HepG2 (cell line): ENCODE measurements around the gene CYP46A1. TPM values are rescaled to one million over a fixed set of nuclear protein-coding genes. Genes with fewer than 3 reads are reported as not detected.

ENCODE experiments used
- ATAC-seq: fragments of 200-7000 bp; cut with Tn5 transposase; 3 replicates; pipeline ENCODE4 v1.9.1; 2020; ENCODE audit warnings: mild to moderate bottlenecking, moderate library complexity
- BruUV-seq: library from RNA; stranded (reverse); fragments of 400-500 nt; replicated peaks from 2 replicates; lab custom pipeline; 2021; lab: Mats Ljungman, UMichigan
- CTCF ChIA-PET: fragments of 300-600 bp; formaldehyde crosslinking; extraction: SDS; loops from one replicate; lab custom pipeline; 2021; ENCODE audit warnings: low total read pairs, inconsistent platforms, low intra/inter-chr PET ratio; lab: Yijun Ruan, JAX
- POLR2A ChIA-PET: fragments of 350-600 bp; sonication (Branson Sonifier 250); formaldehyde crosslinking; loops from one replicate; lab custom pipeline; 2020; ENCODE audit warnings: antibody characterized with exemption, inconsistent platforms; lab: Yijun Ruan, JAX
- DNase-seq: peaks from one replicate; pipeline ENCODE4 v3.0.0-alpha.2; 2015; ENCODE audit warnings: low spot score
- FAIRE-seq: peaks from 3 replicates; lab custom pipeline; 2011; peaks lifted over from hg19 to GRCh38; lab: Jason Lieb, UNC
- H2AFZ ChIP-seq: one replicate; pipeline ENCODE4 v1.6.1; 2011; ENCODE audit warnings: low read length, inconsistent platforms
- H3K27ac ChIP-seq: fragments of 300-600 bp; 3 replicates; pipeline ENCODE4 v1.8.0; 2011; ENCODE audit warnings: mixed run types, mild to moderate bottlenecking, mixed read lengths, low read length, inconsistent platforms; ENCODE audit not compliant: insufficient read depth; ENCODE audit errors: extremely low read length
- H3K27me3 ChIP-seq, 2 experiments: fragments of 200-600 bp in 1 of 2; 2 replicates in 1 of 2; 3 replicates in 1 of 2; pipeline versions ENCODE4 v1.6.0 to v1.8.0; 2011; ENCODE audit warnings: low read length in 2 of 2, mild to moderate bottlenecking in 2 of 2, moderate library complexity in 2 of 2, inconsistent platforms in 1 of 2; ENCODE audit not compliant: insufficient read depth in 2 of 2, control insufficient read depth in 1 of 2
- H3K36me3 ChIP-seq, 2 experiments: fragments of 200-600 bp in 1 of 2; replicated peaks in 1 of 2; 2 replicates in 1 of 2; 3 replicates in 1 of 2; pipeline versions ENCODE4 v1.5.1 to v1.8.0; 2011; ENCODE audit warnings: low read length in 2 of 2, inconsistent platforms in 1 of 2; ENCODE audit not compliant: insufficient read depth in 2 of 2, control insufficient read depth in 1 of 2
- H3K4me1 ChIP-seq: 2 replicates; pipeline ENCODE4 v1.5.1; 2012; ENCODE audit warnings: low read length, inconsistent platforms; ENCODE audit not compliant: insufficient read depth
- H3K4me2 ChIP-seq: 2 replicates; pipeline ENCODE4 v1.6.0; 2011; ENCODE audit warnings: low read depth, low read length, inconsistent platforms
- H3K4me3 ChIP-seq, 3 experiments: fragments of 200-600 bp in 1 of 3; sonication (generic), shearing (Covaris generic) in 1 of 3; replicated peaks in 1 of 3; 2 replicates each; pipeline ENCODE4 v1.5.1; 2011 to 2016; ENCODE audit warnings: low read length in 3 of 3, inconsistent platforms in 2 of 3, low read depth in 2 of 3, mild to moderate bottlenecking in 2 of 3, control low read depth in 1 of 3, mixed read lengths in 1 of 3; ENCODE audit not compliant: insufficient read depth in 1 of 3
- H3K79me2 ChIP-seq: one replicate; pipeline ENCODE4 v1.6.1; 2011; ENCODE audit warnings: low read length, inconsistent platforms; ENCODE audit not compliant: insufficient read depth
- H3K9ac ChIP-seq: 2 replicates; pipeline ENCODE4 v1.6.0; 2011; ENCODE audit warnings: mild to moderate bottlenecking, low read depth, low read length, inconsistent platforms; ENCODE audit not compliant: insufficient read depth
- H3K9me3 ChIP-seq: 2 replicates; pipeline ENCODE4 v1.5.1; 2012; ENCODE audit warnings: mild to moderate bottlenecking, low read length
- H4K20me1 ChIP-seq: 2 replicates; pipeline ENCODE4 v1.6.0; 2011; ENCODE audit warnings: inconsistent platforms, mild to moderate bottlenecking, low read length, moderate library complexity; ENCODE audit not compliant: insufficient read depth
- HDAC2 ChIP-seq: sonication (generic); formaldehyde crosslinking; IDR thresholded peaks from 2 replicates; pipeline ENCODE4 v1.4.0; 2020; ENCODE audit warnings: missing genetic modification reagents
- HOXA5 ChIP-seq: sonication (generic); formaldehyde crosslinking; IDR thresholded peaks from 2 replicates; pipeline ENCODE4 v1.4.0; 2020; ENCODE audit warnings: missing genetic modification reagents
- NFRKB ChIP-seq: fragments of 450-650 bp; IDR thresholded peaks from 2 replicates; pipeline ENCODE4 v1.6.1; 2017
- RBFOX2 ChIP-seq: fragments of 200-400 bp; formaldehyde crosslinking; IDR thresholded peaks from 2 replicates; pipeline ENCODE4 v1.6.1; 2017; ENCODE audit warnings: low read depth, mild to moderate bottlenecking, low read length
- ZFYVE20 ChIP-seq: sonication (generic); formaldehyde crosslinking; IDR thresholded peaks from 2 replicates; pipeline ENCODE4 v1.8.0; 2023; ENCODE audit warnings: low read depth, mild to moderate bottlenecking, moderate library complexity, missing genetic modification reagents, borderline replicate concordance
- ZNF672 ChIP-seq: sonication (generic); formaldehyde crosslinking; IDR thresholded peaks from 2 replicates; pipeline ENCODE4 v1.8.1; 2022; ENCODE audit warnings: missing genetic modification reagents
- ZSCAN12 ChIP-seq: sonication (generic); formaldehyde crosslinking; IDR thresholded peaks from 2 replicates; pipeline ENCODE4 v1.9.0; 2021; ENCODE audit warnings: mild to moderate bottlenecking, missing genetic modification reagents
- WGBS: methylation state at CpG from one replicate; pipeline ENCODE4 v1.1.6; 2017; ENCODE audit warnings: low lambda C conversion rate; 5-methylcytosine and 5-hydroxymethylcytosine counted together
- in situ Hi-C: cut with HindIII; loops from 2 replicates; pipeline ENCODE4 v1.10.0; 2017; ENCODE audit warnings: low pct_unique_long_range_greater_than_20kb; ENCODE audit not compliant: extremely low pct_ligation_motif_present
- intact Hi-C: fragments of 100-400 bp; cut with micrococcal nuclease; formaldehyde crosslinking; loops from one replicate; pipeline ENCODE4 v1.10.0; 2022; ENCODE audit not compliant: unreplicated experiment
- polyA plus RNA-seq, 8 experiments: library from polyadenylated mRNA; depleted of rRNA in 3 of 8; stranded (reverse) in 7 of 8; unstranded in 1 of 8; fragments of >200 nt; fragmentation: Illumina TruSeq in 4 of 8; extraction: Trizol in 4 of 8; gene quantifications; 2 replicates each; pipeline versions ENCODE4 v1.2.1 to v1.2.3, GENCODE V29; 2011 to 2016; ENCODE audit warnings: low read depth in 4 of 8, missing spikeins in 1 of 8, mixed read lengths in 1 of 8; ENCODE audit not compliant: insufficient read depth in 1 of 8
- total RNA-seq, 5 experiments: library from RNA; depleted of rRNA; stranded (reverse); fragments of >200 nt; fragmentation: Illumina TruSeq; extraction: Trizol; gene quantifications; 2 replicates each; pipeline ENCODE4 v1.2.3, GENCODE V29; 2016; ENCODE audit warnings: low read depth in 1 of 5
- TF ChIP-seq, protein P1 (sequence below): sonication (generic); formaldehyde crosslinking; IDR thresholded peaks from 2 replicates; pipeline ENCODE4 v1.4.0; 2020; ENCODE audit warnings: missing genetic modification reagents, borderline replicate concordance
- TF ChIP-seq, protein P2 (sequence below): sonication (generic); formaldehyde crosslinking; IDR thresholded peaks from 2 replicates; pipeline ENCODE4 v1.4.0; 2020; ENCODE audit warnings: missing genetic modification reagents
- TF ChIP-seq, protein P3 (sequence below): IDR thresholded peaks from 2 replicates; pipeline ENCODE4 v1.6.1; 2016

The CYP46A1 gene
- total and polyA plus RNA-seq, 2 of the 13 experiments (the other 11 are each of a cell fraction or from before 2014, with no cell fraction given): not detected

DNA sequence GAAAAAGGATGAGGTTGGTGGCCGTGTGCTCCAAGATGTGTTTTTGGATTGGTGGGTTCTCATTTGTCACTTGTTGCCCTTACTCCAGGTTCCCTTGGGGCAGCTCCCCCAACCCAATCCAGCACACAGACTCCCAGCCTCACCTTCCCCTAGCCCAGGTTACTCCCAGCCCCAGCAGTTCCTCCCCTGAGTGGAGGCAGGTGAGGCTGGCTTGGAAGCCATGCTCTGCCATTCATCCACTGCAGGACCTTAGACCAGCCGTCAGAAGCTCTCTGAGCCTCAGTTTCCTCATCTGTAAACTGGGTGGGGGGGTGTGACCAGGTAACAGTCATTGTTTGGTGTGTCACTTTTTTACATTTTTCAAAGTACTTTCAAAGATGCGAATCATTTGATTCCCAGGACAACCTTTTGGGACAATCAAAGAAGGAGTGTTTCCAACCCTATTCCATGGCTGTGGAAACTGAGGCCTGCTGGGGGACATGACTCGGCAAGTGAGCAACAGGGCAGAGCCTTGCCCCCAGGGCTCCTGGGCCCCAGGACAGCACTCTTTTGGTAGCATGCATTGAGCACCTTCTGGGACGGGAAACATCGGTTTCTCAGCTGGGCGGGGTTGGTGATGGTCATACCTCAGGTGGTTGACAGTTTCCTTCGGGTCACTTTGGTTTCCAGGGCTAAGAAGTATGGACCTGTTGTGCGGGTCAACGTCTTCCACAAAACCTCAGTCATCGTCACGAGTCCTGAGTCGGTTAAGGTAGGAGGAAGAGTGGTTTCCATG lies 7.2 kb downstream of the CYP46A1 start (continued):
- TF ChIP-seq, protein P1, sequence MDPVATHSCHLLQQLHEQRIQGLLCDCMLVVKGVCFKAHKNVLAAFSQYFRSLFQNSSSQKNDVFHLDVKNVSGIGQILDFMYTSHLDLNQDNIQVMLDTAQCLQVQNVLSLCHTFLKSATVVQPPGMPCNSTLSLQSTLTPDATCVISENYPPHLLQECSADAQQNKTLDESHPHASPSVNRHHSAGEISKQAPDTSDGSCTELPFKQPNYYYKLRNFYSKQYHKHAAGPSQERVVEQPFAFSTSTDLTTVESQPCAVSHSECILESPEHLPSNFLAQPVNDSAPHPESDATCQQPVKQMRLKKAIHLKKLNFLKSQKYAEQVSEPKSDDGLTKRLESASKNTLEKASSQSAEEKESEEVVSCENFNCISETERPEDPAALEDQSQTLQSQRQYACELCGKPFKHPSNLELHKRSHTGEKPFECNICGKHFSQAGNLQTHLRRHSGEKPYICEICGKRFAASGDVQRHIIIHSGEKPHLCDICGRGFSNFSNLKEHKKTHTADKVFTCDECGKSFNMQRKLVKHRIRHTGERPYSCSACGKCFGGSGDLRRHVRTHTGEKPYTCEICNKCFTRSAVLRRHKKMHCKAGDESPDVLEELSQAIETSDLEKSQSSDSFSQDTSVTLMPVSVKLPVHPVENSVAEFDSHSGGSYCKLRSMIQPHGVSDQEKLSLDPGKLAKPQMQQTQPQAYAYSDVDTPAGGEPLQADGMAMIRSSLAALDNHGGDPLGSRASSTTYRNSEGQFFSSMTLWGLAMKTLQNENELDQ: no peak
- TF ChIP-seq ZSCAN12 (CRISPR knock-in tag) (no peak), RBFOX2 (no peak)

DNA sequence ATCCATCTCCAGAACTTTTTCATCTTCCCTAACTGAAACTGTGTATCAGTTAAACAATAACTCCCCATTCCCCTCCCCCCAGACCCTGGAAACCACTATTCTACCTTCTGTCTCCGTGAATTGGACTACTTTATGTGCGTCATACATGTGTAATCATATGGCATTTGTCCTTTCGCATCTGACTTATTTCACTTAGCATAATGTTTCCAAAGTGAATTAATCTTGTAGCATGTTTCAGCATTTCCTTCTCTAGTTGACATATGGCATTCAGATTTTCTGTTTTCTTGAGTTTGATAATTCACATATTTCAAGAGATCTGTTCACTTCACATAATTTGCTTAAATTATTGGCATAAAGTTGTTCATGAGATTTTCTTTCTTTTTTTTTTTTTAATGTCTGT lies 9.8 kb downstream of the CYP46A1 start:
- POLR2A ChIA-PET: no interaction called here
- no TSS peak for BruUV-seq
- ATAC-seq (no peak), FAIRE-seq (no peak), DNase-seq (no peak)
- Histone ChIP-seq H3K79me2 (no peaks in the 10 kb centered on the region), H3K27ac (no peak overlapping the region), H3K4me1 (no peaks in the 10 kb centered on the region), H3K4me2 (no peak overlapping the region), H3K4me3 (no peak overlapping the region), H4K20me1 (no peaks in the 10 kb centered on the region), H2AFZ (no peak overlapping the region), H3K27me3 (no peaks in the 10 kb centered on the region; a peak in 1 of 5 replicates), H3K9me3 (no peaks in the 10 kb centered on the region), H3K9ac (no peak overlapping the region), H3K36me3 (no peaks in the 10 kb centered on the region)
- in situ Hi-C loops: no loop called here
- TF ChIP-seq, protein P2, sequence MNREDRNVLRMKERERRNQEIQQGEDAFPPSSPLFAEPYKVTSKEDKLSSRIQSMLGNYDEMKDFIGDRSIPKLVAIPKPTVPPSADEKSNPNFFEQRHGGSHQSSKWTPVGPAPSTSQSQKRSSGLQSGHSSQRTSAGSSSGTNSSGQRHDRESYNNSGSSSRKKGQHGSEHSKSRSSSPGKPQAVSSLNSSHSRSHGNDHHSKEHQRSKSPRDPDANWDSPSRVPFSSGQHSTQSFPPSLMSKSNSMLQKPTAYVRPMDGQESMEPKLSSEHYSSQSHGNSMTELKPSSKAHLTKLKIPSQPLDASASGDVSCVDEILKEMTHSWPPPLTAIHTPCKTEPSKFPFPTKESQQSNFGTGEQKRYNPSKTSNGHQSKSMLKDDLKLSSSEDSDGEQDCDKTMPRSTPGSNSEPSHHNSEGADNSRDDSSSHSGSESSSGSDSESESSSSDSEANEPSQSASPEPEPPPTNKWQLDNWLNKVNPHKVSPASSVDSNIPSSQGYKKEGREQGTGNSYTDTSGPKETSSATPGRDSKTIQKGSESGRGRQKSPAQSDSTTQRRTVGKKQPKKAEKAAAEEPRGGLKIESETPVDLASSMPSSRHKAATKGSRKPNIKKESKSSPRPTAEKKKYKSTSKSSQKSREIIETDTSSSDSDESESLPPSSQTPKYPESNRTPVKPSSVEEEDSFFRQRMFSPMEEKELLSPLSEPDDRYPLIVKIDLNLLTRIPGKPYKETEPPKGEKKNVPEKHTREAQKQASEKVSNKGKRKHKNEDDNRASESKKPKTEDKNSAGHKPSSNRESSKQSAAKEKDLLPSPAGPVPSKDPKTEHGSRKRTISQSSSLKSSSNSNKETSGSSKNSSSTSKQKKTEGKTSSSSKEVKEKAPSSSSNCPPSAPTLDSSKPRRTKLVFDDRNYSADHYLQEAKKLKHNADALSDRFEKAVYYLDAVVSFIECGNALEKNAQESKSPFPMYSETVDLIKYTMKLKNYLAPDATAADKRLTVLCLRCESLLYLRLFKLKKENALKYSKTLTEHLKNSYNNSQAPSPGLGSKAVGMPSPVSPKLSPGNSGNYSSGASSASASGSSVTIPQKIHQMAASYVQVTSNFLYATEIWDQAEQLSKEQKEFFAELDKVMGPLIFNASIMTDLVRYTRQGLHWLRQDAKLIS (CRISPR knock-in tag): no peak
- TF ChIP-seq HOXA5 (CRISPR knock-in tag): no peak
- TF ChIP-seq, protein P3, sequence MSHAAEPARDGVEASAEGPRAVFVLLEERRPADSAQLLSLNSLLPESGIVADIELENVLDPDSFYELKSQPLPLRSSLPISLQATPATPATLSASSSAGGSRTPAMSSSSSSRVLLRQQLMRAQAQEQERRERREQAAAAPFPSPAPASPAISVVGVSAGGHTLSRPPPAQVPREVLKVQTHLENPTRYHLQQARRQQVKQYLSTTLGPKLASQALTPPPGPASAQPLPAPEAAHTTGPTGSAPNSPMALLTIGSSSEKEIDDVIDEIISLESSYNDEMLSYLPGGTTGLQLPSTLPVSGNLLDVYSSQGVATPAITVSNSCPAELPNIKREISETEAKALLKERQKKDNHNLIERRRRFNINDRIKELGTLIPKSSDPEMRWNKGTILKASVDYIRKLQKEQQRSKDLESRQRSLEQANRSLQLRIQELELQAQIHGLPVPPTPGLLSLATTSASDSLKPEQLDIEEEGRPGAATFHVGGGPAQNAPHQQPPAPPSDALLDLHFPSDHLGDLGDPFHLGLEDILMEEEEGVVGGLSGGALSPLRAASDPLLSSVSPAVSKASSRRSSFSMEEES: no peak
- no peak for TF ChIP-seq ZFYVE20 (CRISPR knock-in tag)
- TF ChIP-seq HDAC2 (CRISPR knock-in tag): no peak
- no peak for TF ChIP-seq NFRKB
- TF ChIP-seq ZNF672 (CRISPR knock-in tag): no peak
- CTCF ChIA-PET: no interaction called here
- WGBS: 3% methylated on average over 3 of the region's 3 CpGs
- intact Hi-C loops: no loop called here
